Measurements from ENCODE around the gene SUFU.

SUFU gene

GRCh38 chr10:102645741-102646609 lies 142.2 kb downstream of the SUFU start:
- no peak for TF ChIP-seq CTCF (IDR thresholded peaks at IDR 0.05; ENCODE audit: low read depth, low read length, missing control alignments)
- DNase-seq (ENCODE audit: low read depth): peak; percentile 82
- peak overlapping the region; percentile 67 for H3K4me3 ChIP-seq (ENCODE audit: low read depth, low read length)

- no peak for DNase-seq (ENCODE audit: low read depth)
- H3K4me3 ChIP-seq (ENCODE audit: low read depth, low read length): peak overlapping the region; percentile 67
- no peak for TF ChIP-seq CTCF (IDR thresholded peaks at IDR 0.05; ENCODE audit: low read depth, low read length, missing control alignments)
Measured at GRCh38 chr10:102646610-102647442, 143.1 kb downstream of the SUFU start.

- H3K4me3 ChIP-seq (ENCODE audit: low read depth, low read length): peak overlapping the region; percentile 67
Measured at GRCh38 chr10:102647443-102648268, 143.9 kb downstream of the SUFU start.

GRCh38 chr10:102648269-102648888 lies 144.6 kb downstream of the SUFU start:
- DNase-seq (ENCODE audit: low read depth): no peak
- peak overlapping the region; percentile 67 for H3K4me3 ChIP-seq (ENCODE audit: low read depth, low read length)
- TF ChIP-seq CTCF (IDR thresholded peaks at IDR 0.05; ENCODE audit: low read depth, low read length, missing control alignments): no peak

More at GRCh38 chr10:102647443-102648268, 143.9 kb downstream of the SUFU start:
- TF ChIP-seq CTCF (IDR thresholded peaks at IDR 0.05; ENCODE audit: low read depth, low read length, missing control alignments): no peak
- no peak for DNase-seq (ENCODE audit: low read depth)

GRCh38 chr10:102648889-102649796 lies 145.4 kb downstream of the SUFU start:
- peak overlapping the region; percentile 67 for H3K4me3 ChIP-seq (ENCODE audit: low read depth, low read length)
- DNase-seq (ENCODE audit: low read depth): no peak
- no peak for TF ChIP-seq CTCF (IDR thresholded peaks at IDR 0.05; ENCODE audit: low read depth, low read length, missing control alignments)

All from GM12864 (cell line).